ENCODE measurements around the gene CXCR5. TPM values are rescaled to one million over a fixed set of nuclear protein-coding genes. Genes with fewer than 3 reads are reported as not detected.
A peak's percentile ranks its signal among the peaks of the same experiment; 100 is the strongest.

CXCR5 gene
- polyA plus RNA-seq, 1 donor from 2014 or later: 93.4 TPM

- H3K36me3 Mint-ChIP-seq: no peaks in the 10 kb centered on the region
- no peaks in the 10 kb centered on the region for H3K9me3 Mint-ChIP-seq
These were observed 15.0 kb downstream of the CXCR5 start for GRCh38 chr11:118898400-118899295.

DNA sequence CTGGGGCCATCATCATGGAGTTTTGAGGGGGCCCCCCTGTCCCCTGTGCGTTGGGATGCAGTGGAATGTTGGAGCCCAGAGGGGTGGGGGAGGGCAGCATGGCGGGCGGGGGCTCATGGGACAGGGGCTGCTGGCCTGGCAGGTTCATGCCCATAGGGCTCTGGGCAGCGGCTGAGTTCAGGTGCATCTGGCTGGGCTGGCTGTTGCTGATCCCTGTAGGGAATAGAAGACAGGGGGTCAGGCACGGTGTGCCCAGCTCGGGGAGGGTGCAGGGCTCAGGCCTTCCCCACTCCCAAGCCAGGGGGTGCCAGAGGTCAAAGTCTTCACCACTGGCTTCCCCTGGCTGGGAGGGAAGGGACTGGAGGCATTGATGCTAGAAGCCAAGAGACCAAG is 15.6 kb downstream of the CXCR5 start:
- no peaks in the 10 kb centered on the region for H3K27me3 Mint-ChIP-seq
- H3K9me3 Mint-ChIP-seq: no peaks in the 10 kb centered on the region
- H3K4me1 Mint-ChIP-seq: peaks cover 30 to 34% (median 30%) of the 10 kb centered on the region in 3 donors
- H3K36me3 Mint-ChIP-seq: no peaks in the 10 kb centered on the region
- peak overlapping the region in 2 of 3 donors; percentile 36 to 84 for H3K27ac Mint-ChIP-seq
- H3K4me3 Mint-ChIP-seq: no peak overlapping the region

More at GRCh38 chr11:118898400-118899295, 15.0 kb downstream of the CXCR5 start:
- H3K27ac Mint-ChIP-seq: peak overlapping the region; percentile 71 to 94 (median 92)
- H3K4me3 Mint-ChIP-seq: peak overlapping the region in 1 of 4 donors; percentile 8
- H3K4me1 Mint-ChIP-seq: peaks cover 36 to 41% (median 37%) of the 10 kb centered on the region in 3 donors
- H3K27me3 Mint-ChIP-seq: no peaks in the 10 kb centered on the region

DNA sequence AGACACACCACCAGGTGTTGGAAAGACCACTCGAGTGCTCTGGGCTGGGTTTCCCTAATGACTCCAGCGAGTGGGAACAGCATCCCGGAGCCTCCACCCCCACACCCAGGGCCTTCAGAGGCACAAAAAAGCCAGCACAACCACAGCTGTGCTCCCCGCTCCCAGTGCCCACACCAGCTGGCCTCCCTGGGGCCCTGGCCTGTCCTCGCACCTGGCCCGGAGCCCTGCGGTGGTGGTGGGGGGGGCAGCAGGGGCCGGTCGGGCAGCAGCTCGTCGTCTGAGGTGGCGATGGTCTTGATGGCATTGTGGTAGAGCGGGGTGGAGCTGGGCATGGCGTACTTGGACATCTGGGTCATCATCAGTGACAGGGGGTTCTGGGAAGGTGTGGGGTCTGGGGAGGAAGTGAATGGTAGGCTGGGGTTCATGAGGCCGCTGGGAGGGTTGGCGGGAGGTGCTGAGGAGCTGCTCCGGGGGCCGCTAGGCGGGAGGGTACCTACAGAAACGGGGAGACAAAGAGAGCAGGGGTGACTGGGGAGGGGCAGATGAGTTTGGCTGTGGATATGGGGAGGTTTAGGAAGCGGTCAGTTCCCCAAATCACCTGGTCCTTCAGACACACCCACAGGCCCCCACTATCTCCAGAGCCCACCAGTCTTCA is 16.1 kb downstream of the CXCR5 start:
- Mint-ChIP-seq H3K36me3 (no peaks in the 10 kb centered on the region), H3K9me3 (no peaks in the 10 kb centered on the region), H3K4me3 (peak overlapping the region in 1 of 4 donors; percentile 73), H3K27me3 (no peaks in the 10 kb centered on the region), H3K4me1 (peaks cover 25 to 29% (median 25%) of the 10 kb centered on the region in 3 donors), H3K27ac (peak overlapping the region in 2 of 3 donors; percentile 36 to 84)

- peak overlapping the region in 1 of 4 donors; percentile 72 for H3K4me3 Mint-ChIP-seq
- H3K9me3 Mint-ChIP-seq: no peaks in the 10 kb centered on the region
- peak overlapping the region in 2 of 3 donors; percentile 36 to 84 for H3K27ac Mint-ChIP-seq
- H3K36me3 Mint-ChIP-seq: no peaks in the 10 kb centered on the region
- H3K27me3 Mint-ChIP-seq: no peaks in the 10 kb centered on the region
- H3K4me1 Mint-ChIP-seq: peaks cover 17 to 20% (median 17%) of the 10 kb centered on the region in 3 donors
These were observed 17.1 kb downstream of the CXCR5 start for GRCh38 chr11:118900535-118901384.

GRCh38 chr11:118901494-118902335 is 18.0 kb downstream of the CXCR5 start:
- H3K36me3 Mint-ChIP-seq: no peaks in the 10 kb centered on the region
- peaks cover 9 to 14% (median 14%) of the 10 kb centered on the region in 3 donors for H3K4me1 Mint-ChIP-seq
- H3K27ac Mint-ChIP-seq: peak overlapping the region in 2 of 3 donors; percentile 36 to 53
- H3K4me3 Mint-ChIP-seq: no peak overlapping the region
- H3K9me3 Mint-ChIP-seq: no peaks in the 10 kb centered on the region
- H3K27me3 Mint-ChIP-seq: no peaks in the 10 kb centered on the region

GRCh38 chr11:118902336-118903203 is 18.9 kb downstream of the CXCR5 start:
- Mint-ChIP-seq H3K4me3 (no peak overlapping the region), H3K27ac (peak overlapping the region in 2 of 3 donors; percentile 53 to 73), H3K27me3 (no peaks in the 10 kb centered on the region), H3K36me3 (no peaks in the 10 kb centered on the region), H3K4me1 (peaks cover 8 to 16% (median 12%) of the 10 kb centered on the region in 3 donors), H3K9me3 (no peaks in the 10 kb centered on the region)

DNA sequence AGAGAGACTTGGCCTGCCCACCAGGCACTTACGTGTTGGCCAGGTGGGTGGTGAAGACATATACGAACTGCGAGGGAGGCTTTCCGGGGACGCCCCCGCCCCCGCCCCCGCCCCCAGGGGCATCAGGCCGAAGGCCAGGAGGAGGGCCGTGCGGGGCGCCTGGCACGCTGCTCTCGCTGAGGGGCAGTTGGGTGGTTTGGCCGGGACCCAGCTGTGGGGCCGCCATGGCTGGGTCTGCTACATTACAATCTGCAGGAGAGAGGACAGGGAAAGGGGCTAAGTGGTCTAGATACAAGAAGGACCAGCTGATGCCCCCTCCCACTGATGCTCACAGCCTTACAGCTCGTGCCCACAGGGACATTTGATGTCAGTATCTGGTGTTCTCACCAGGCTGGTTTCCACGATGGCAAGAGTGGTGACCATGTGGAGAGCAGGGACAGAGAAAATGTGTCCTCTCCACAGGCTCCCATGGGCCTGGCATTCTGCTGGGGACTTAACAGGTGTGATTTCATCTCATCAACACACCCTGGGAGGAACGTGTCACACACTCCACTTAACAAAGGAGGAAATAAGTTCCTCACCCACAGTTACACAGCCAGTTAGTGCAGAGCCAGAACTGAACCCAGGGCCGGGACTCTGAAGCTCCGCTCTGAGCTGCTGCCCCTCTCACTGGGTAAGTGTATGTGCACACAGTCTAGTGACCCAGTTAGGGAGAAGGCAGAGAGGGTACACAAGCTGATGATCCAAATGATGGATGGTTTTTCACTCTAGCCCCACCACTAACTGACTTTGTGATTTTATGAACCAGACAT is 19.7 kb downstream of the CXCR5 start:
- Mint-ChIP-seq H3K27me3 (no peaks in the 10 kb centered on the region), H3K9me3 (no peaks in the 10 kb centered on the region), H3K36me3 (no peaks in the 10 kb centered on the region), H3K4me1 (peaks cover 6 to 13% (median 10%) of the 10 kb centered on the region in 3 donors), H3K27ac (peak overlapping the region in 1 of 3 donors; percentile 73), H3K4me3 (no peak overlapping the region)

GRCh38 chr11:118907051-118908042 is 23.7 kb downstream of the CXCR5 start:
- Mint-ChIP-seq H3K9me3 (no peaks in the 10 kb centered on the region), H3K36me3 (no peaks in the 10 kb centered on the region), H3K4me3 (peak overlapping the region in 2 of 4 donors; percentile 0 to 51)

DNA sequence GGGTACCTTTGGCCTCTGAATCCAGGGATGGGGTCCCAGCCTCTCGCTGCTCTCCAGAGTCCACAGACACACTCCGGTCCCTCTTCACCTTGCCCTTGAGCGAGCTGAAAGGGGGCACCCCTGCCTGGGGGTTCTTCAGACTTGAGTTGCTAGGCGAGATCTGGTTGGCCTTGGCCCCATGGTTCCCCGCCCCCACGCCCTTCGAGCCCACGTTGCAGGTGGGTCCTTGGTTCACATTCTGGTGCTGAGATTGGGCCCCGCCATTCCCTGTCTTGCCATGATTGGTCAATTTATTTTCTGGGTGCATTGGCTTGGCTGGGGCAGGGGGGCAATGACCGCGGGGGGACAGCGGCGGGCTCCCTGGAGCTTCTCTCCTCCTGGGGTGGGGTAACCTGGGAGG is 24.6 kb downstream of the CXCR5 start:
- Mint-ChIP-seq H3K27ac (peak overlapping the region in 2 of 3 donors; percentile 67 to 89), H3K27me3 (no peaks in the 10 kb centered on the region), H3K9me3 (no peaks in the 10 kb centered on the region), H3K36me3 (no peaks in the 10 kb centered on the region), H3K4me3 (no peak overlapping the region), H3K4me1 (peaks cover 12 to 32% (median 30%) of the 10 kb centered on the region in 3 donors)

More at GRCh38 chr11:118907051-118908042, 23.7 kb downstream of the CXCR5 start:
- H3K27me3 Mint-ChIP-seq: no peaks in the 10 kb centered on the region
- H3K27ac Mint-ChIP-seq: peak overlapping the region; percentile 52 to 97 (median 59)
- H3K4me1 Mint-ChIP-seq: peaks cover 12 to 23% (median 23%) of the 10 kb centered on the region in 3 donors

- Mint-ChIP-seq H3K27ac (peak overlapping the region; percentile 73 to 89 (median 87)), H3K4me3 (no peak overlapping the region), H3K36me3 (no peaks in the 10 kb centered on the region), H3K4me1 (peaks cover 12 to 33% (median 31%) of the 10 kb centered on the region in 3 donors), H3K9me3 (no peaks in the 10 kb centered on the region), H3K27me3 (no peaks in the 10 kb centered on the region)
These were observed 25.4 kb downstream of the CXCR5 start for GRCh38 chr11:118908901-118909618.
